Activated CD4-positive, alpha-beta T cell treated with anti-CD3 and anti-CD28 coated beads for 36 hours (primary cell): ENCODE results near the gene PIK3R6. TPM values are rescaled to one million over a fixed set of nuclear protein-coding genes. Genes with fewer than 3 reads are reported as not detected.

Experiments used
- ATAC-seq: fragments of 200-7000 bp; cut with Tn5 transposase; one replicate; pipeline ENCODE4 v1.10.0; 2021; ENCODE audit warnings: mild to moderate bottlenecking, moderate library complexity
- CTCF ChIA-PET: fragments of 350-600 bp; sonication (Branson Sonifier 250); formaldehyde crosslinking; loops from one replicate; lab custom pipeline; 2021; ENCODE audit warnings: antibody characterized with exemption; lab: Charles Lee
- POLR2A ChIA-PET: fragments of 350-600 bp; sonication (Branson Sonifier 250); formaldehyde crosslinking; loops from one replicate; lab custom pipeline; 2021; ENCODE audit warnings: antibody characterized with exemption, inconsistent platforms; lab: Charles Lee
- DNase-seq: peaks from one replicate; pipeline ENCODE4 v3.0.0-alpha.2; 2020
- H3K27ac Mint-ChIP-seq: one replicate; pipeline ENCODE4 v1.8.0; 2021; ENCODE audit warnings: mixed read lengths
- H3K27me3 Mint-ChIP-seq: one replicate; pipeline ENCODE4 v1.8.0; 2021; ENCODE audit warnings: mixed read lengths
- H3K36me3 Mint-ChIP-seq: one replicate; pipeline ENCODE4 v1.8.0; 2021; ENCODE audit warnings: low read depth, mixed read lengths
- H3K4me1 Mint-ChIP-seq: one replicate; pipeline ENCODE4 v1.8.0; 2021; ENCODE audit warnings: mixed read lengths
- H3K4me3 Mint-ChIP-seq: one replicate; pipeline ENCODE4 v1.8.0; 2021; ENCODE audit warnings: mild to moderate bottlenecking, moderate library complexity, mixed read lengths
- H3K9me3 Mint-ChIP-seq: one replicate; pipeline ENCODE4 v1.8.0; 2021; ENCODE audit warnings: low read depth, mixed read lengths
- intact Hi-C, 2 experiments: fragments of 100-400 bp; cut with DNase I in 1 of 2; cut with micrococcal nuclease in 1 of 2; formaldehyde crosslinking; loops; one replicate each; pipeline versions ENCODE4 v1.14.2 to v1.15.1; 2022 to 2024; cut with DNase I, micrococcal nuclease
- total RNA-seq, 2 experiments: library from RNA; stranded (reverse); gene quantifications; one replicate each; pipeline ENCODE4 v1.2.3, GENCODE V29; 2021

The PIK3R6 gene
- total RNA-seq, 2 experiments from 2014 or later: 0.96 to 1.8 TPM

DNA sequence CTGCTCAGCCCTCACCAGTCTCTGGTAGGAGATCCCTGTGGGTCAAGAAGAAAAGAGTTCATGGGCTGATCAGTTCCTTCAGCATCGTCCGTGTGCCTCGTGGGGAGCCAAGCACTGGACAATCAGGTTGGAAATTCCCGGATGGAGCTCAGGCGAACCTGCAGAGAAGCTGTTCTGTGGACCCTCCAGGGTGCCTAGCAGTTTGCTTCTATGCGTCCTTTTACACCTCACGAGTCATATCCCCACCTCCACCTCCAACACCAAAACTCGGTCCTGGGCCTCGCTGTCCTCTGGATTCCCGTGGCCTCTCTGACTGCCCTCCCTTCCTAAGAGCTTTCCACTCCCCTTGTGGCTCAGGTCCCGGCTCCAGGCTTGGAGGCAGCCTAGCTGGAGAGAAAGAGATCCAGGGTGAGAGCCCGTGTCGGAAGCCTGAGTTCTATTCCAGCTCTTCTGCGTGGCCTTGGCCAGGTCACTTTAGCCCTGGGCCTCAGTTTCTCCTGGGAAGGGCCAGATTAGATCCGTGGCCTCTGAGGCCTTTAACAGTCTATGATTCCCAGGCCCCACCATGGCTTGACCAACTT, 26.2 kb upstream of the PIK3R6 start:
- no peak for DNase-seq
- H3K4me3 Mint-ChIP-seq: no peak overlapping the region
- ChIA-PET POLR2A (no interaction called here), CTCF (interaction anchor here (0.7 to 2.6 kb wide), 8 partner anchors 28 to 123 kb away, joined by 3 to 13 read pairs (median 6); no protein-coding TSS in a partner anchor)
- intact Hi-C loops: loop anchor here in 1 of 2 experiments (2.0 kb wide), 1 partner anchor 139 kb away; no protein-coding TSS in a partner anchor
- H3K4me1 Mint-ChIP-seq: peaks cover 57% of the 10 kb centered on the region
- H3K27me3 Mint-ChIP-seq: no peaks in the 10 kb centered on the region
- H3K36me3 Mint-ChIP-seq: peaks cover 27% of the 10 kb centered on the region
- no peak overlapping the region for H3K27ac Mint-ChIP-seq
- H3K9me3 Mint-ChIP-seq: no peaks in the 10 kb centered on the region
- ATAC-seq: no peak

DNA sequence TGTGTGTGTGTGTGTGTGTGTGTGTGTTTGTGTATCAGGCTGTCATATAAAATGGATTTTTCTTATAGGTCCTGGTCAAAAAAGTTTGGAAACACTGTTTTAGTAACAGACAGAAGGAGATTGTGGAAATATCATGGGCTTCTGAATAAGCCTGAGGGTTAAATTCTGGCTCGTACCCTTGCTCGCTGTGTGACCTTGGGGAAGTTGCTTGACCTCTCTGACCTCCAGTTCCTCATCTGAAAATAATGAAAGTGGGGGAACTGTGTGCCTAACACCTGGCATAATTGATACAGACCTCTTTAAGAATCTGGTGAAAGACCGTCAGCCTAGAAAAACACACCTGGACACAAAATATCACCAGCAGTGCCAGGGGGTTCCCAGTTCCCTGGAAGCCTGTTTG, 25.6 kb upstream of the PIK3R6 start:
- H3K9me3 Mint-ChIP-seq: no peaks in the 10 kb centered on the region
- no peaks in the 10 kb centered on the region for H3K27me3 Mint-ChIP-seq
- ChIA-PET CTCF (interaction anchor here (2.2 kb wide), 1 partner anchor 105 kb away, joined by 7 read pairs; no protein-coding TSS in a partner anchor), POLR2A (no interaction called here)
- H3K4me3 Mint-ChIP-seq: no peak overlapping the region
- peaks cover 27% of the 10 kb centered on the region for H3K36me3 Mint-ChIP-seq
- DNase-seq: no peak
- intact Hi-C loops: no loop called here
- H3K4me1 Mint-ChIP-seq: peaks cover 50% of the 10 kb centered on the region
- H3K27ac Mint-ChIP-seq: peak overlapping the region; percentile 37
- no peak for ATAC-seq

DNA sequence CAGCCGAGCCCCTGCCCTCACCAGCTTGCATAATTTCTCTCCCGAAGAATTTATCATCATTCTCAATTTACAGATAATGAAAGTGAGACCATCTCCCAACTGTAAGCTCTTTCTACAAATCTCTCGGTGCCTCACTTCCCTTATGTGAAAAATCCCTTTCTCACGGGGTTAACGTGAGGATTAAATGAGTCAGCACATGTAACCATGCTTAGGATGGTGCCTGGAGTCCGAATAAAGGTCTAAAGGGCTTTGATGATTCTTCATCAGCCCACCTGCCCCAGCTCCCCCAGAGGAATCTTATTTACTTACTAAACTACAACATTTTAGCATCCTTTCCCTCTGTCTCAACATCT, 24.8 kb upstream of the PIK3R6 start:
- CTCF ChIA-PET: interaction anchor here (0.7 to 2.2 kb wide), 6 partner anchors 10 to 711 kb away, joined by 3 to 7 read pairs (median 4); no protein-coding TSS in a partner anchor
- ATAC-seq: peak; percentile 78
- POLR2A ChIA-PET: interaction anchor here (0.6 kb wide), 1 partner anchor 9 kb away, joined by 3 read pairs; no protein-coding TSS in a partner anchor

DNA sequence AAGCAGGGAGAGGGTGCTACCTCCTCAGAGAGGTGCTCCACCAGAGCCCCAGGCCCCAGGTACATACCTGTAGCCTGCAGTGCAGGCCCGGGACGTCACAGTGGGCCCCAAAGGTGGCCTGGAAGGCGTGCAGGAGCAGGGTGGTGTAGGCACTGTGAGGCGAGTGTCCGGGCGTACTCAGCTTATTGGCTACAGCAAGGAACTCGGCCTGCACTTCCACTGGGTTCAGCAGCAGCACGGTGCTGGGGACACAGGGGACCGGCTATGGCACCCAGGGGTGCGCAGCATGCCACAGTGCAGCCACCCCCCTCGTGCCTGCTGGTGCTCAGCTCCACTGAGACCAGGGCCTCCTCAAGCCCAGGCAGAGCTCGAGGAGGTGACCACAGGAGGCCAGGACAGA, 23.2 kb upstream of the PIK3R6 start:
- no peak for DNase-seq
- Mint-ChIP-seq H3K36me3 (peaks cover 30% of the 10 kb centered on the region), H3K27ac (no peak overlapping the region), H3K4me1 (peaks cover 26% of the 10 kb centered on the region), H3K27me3 (no peaks in the 10 kb centered on the region), H3K9me3 (no peaks in the 10 kb centered on the region), H3K4me3 (no peak overlapping the region)
- ChIA-PET POLR2A (no interaction called here), CTCF (interaction anchor here (0.6 to 1.9 kb wide), 3 partner anchors 10 to 523 kb away, joined by 3 to 8 read pairs (median 6); no protein-coding TSS in a partner anchor)
- intact Hi-C loops: no loop called here
- ATAC-seq: no peak

More for the DNA sequence above, 24.8 kb upstream of the PIK3R6 start:
- DNase-seq: no peak
- H3K9me3 Mint-ChIP-seq: no peaks in the 10 kb centered on the region
- peaks cover 25% of the 10 kb centered on the region for H3K36me3 Mint-ChIP-seq
- peak overlapping the region; percentile 37 for H3K27ac Mint-ChIP-seq
- H3K27me3 Mint-ChIP-seq: no peaks in the 10 kb centered on the region
- H3K4me1 Mint-ChIP-seq: peaks cover 43% of the 10 kb centered on the region
- no peak overlapping the region for H3K4me3 Mint-ChIP-seq
- intact Hi-C loops: no loop called here

DNA sequence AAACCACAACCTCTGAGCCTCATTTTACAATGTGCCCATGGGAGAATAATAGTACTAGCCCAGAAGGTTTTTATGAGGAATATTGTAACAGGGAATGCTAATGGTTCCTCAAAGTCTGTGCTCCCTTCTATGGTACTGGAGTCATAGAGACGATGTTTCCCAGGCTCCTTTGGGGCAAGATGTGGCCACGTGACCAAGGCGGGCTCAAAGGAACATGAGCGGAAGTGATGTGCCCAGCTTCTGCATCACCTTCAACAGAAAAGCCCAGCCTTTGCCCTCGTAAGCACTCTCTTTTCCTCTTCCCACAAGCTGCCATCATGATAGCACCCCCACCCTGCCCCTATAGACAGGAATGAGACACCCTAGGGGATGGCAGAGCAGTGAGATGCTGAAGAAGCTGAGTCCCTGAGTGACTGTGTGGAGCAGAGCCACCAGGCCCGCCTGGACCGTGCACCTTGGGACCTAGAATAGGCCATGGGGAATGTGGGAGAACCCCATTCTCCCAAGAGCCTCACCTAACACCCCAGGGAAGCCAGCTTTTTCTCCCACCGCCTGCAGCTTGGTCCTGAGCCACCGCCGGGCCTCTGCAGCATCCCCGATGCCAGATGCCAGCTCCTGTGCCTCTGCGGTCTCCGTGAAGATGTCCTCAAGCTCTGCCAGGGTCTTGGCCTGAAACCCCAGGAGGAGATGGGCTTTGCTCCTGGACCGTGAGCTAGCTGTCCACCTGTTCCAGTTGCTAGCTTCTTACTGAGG, 22.2 kb upstream of the PIK3R6 start:
- DNase-seq: no peak
- ATAC-seq: no peak
- Mint-ChIP-seq H3K4me3 (no peak overlapping the region), H3K27ac (no peak overlapping the region), H3K36me3 (peaks cover 24% of the 10 kb centered on the region), H3K27me3 (no peaks in the 10 kb centered on the region), H3K9me3 (no peaks in the 10 kb centered on the region), H3K4me1 (peaks cover 16% of the 10 kb centered on the region)
- POLR2A ChIA-PET: no interaction called here
- intact Hi-C loops: no loop called here
- CTCF ChIA-PET: interaction anchor here (0.7 to 1.9 kb wide), 3 partner anchors 11 to 109 kb away, joined by 3 to 8 read pairs (median 3); no protein-coding TSS in a partner anchor

DNA sequence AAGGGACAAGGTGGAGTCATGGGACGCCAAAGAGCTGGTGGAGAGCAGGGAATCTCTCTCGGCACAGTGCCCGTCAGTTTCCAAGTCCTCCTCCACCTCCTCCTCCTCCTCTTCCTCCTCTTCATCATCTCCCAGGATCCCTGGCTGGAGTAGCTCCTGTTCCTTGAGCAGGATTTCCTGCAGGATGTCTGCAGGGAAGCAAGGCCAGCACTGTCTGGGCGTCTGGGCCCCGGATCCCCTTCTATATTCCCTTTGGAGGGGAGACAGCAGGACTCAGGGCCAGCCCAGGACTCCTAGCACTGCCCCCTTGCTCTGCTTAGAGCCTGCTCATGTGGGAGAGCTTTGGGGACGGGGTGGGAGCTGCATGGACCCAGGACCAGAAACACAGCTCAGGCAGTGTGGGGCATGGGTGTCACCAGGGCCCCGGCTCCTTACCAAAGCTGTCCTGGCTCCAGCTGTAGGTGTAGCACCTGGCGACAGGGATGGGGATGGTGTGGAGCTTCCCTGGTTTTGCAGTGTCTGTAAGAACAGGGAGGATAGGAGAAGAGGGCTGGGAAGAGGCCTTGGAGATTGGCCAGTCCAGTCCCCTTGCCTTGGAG, 21.3 kb upstream of the PIK3R6 start:
- no peaks in the 10 kb centered on the region for H3K27me3 Mint-ChIP-seq
- H3K4me1 Mint-ChIP-seq: peaks cover 12% of the 10 kb centered on the region
- peaks cover 27% of the 10 kb centered on the region for H3K36me3 Mint-ChIP-seq
- DNase-seq (no peak), ATAC-seq (no peak)
- ChIA-PET POLR2A (no interaction called here), CTCF (interaction anchor here (0.6 to 1.6 kb wide), 2 partner anchors 110 to 234 kb away, joined by 3 to 4 read pairs; no protein-coding TSS in a partner anchor)
- intact Hi-C loops: no loop called here
- H3K9me3 Mint-ChIP-seq: no peaks in the 10 kb centered on the region
- no peak overlapping the region for H3K27ac Mint-ChIP-seq
- H3K4me3 Mint-ChIP-seq: no peak overlapping the region

DNA sequence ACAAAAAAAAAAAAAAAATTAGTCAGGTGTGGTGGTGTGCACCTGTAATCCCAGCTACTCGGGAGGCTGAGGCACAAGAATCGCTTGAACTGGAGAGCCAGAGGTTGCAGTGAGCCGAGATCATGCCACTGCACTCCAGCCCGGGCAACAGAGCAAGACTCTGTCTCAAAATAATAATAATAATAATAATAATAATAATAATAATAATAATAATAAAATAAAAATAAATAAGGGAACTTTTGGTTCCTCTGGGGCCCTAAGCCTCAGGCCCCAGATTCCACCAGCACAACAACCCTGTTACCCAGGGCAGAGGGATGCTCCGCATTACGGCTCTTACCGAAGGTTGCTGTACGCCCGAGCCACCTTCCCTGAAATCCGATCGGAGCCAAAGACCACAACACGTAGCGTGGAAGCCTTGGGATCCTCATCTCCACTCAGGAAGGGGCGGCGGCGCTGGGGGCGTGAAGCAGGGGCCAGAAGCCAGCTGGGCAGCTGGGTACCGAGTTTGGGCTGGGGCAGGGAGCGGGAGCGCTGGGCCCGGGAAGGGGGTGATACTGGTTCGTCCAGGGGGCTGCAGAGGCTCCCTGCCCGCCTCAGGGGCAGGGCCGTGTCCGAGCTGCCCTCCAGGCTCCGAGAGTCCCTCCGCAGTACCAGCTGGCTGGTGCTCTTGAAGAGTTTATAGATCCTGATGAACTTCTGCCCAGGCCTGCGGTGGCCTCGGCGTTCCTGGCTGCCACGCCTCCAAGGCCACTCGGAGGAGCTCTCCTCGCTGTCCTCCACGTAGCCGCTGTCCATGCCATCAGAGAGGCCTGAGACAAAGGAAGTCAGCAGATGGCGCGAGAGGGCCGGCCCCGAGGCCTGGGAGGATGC, 20.6 kb upstream of the PIK3R6 start:
- peaks cover 12% of the 10 kb centered on the region for H3K4me1 Mint-ChIP-seq
- H3K4me3 Mint-ChIP-seq: no peak overlapping the region
- DNase-seq: no peak
- H3K36me3 Mint-ChIP-seq: peaks cover 30% of the 10 kb centered on the region
- CTCF ChIA-PET: interaction anchor here (0.6 to 1.6 kb wide), 2 partner anchors 111 to 235 kb away, joined by 3 to 4 read pairs; no protein-coding TSS in a partner anchor
- no peaks in the 10 kb centered on the region for H3K27me3 Mint-ChIP-seq
- no peak overlapping the region for H3K27ac Mint-ChIP-seq
- intact Hi-C loops: no loop called here
- ATAC-seq: no peak
- H3K9me3 Mint-ChIP-seq: no peaks in the 10 kb centered on the region
- POLR2A ChIA-PET: interaction anchor here (0.6 kb wide), 1 partner anchor 1756 kb away, joined by 4 read pairs; no protein-coding TSS in a partner anchor

DNA sequence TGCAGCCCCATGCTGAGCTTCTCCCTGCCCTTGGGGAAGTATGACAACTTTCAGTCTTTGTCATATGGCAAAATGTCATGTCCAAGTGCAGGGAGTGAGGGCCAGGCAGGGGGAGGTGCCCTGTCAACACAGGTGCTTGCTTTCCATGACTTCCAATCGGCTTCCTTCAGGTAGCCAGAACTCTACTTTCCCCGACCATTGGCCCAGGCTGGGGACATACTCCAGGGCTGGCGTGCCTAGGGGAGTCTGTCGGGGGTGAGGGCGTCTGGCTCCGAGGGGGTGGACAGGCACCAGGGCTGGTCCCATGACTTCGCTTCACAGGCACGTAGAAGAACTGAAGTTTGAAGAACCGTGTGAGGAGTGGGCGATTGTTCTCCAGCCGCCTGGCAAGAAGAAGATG, 19.8 kb upstream of the PIK3R6 start:
- H3K27me3 Mint-ChIP-seq: no peaks in the 10 kb centered on the region
- intact Hi-C loops: no loop called here
- no peak overlapping the region for H3K4me3 Mint-ChIP-seq
- DNase-seq (no peak), ATAC-seq (no peak)
- CTCF ChIA-PET: interaction anchor here (0.8 kb wide), 1 partner anchor 11 kb away, joined by 3 read pairs; no protein-coding TSS in a partner anchor
- POLR2A ChIA-PET: no interaction called here
- H3K27ac Mint-ChIP-seq: no peak overlapping the region
- peaks cover 31% of the 10 kb centered on the region for H3K36me3 Mint-ChIP-seq
- peaks cover 5% of the 10 kb centered on the region for H3K4me1 Mint-ChIP-seq
- no peaks in the 10 kb centered on the region for H3K9me3 Mint-ChIP-seq

DNA sequence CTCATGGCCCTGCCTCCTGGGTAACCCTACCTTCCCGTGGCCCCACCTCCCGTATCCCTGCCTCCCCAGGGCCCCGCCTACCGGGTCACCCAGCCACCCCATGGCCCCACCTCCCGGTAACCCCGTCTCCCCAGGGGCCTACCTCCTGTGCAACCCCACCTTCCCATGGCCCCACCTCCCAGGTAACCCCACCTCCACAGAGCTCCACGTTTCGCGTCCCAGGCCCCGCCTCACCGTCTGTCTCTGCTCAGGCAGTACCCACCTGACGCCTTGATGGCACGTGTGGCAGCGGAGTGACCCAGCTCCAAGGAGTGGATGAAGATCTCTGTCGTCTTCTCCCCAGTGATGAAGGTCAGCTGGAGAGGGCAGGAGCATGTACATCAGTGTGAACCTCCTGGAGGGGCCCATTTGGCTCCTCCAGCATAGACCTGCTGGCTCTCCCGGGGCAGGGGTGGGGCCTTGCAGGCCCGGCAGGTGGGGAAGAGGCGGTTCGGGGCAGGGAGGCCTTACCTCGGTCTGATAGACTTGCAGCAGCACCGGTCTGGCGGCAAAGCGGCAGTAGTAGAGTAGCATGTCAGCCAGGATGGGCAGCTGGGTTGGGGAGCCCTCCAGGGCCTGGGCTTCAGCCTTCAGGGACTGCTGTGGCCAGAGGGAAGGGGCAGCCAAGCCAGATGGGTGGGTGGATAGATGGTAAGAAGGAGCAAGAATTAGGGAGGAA, 18.7 kb upstream of the PIK3R6 start:
- ChIA-PET POLR2A (interaction anchor here (0.6 kb wide), 1 partner anchor 56 kb away, joined by 3 read pairs; no protein-coding TSS in a partner anchor), CTCF (interaction anchor here (0.8 kb wide), 1 partner anchor 78 kb away, joined by 3 read pairs; no protein-coding TSS in a partner anchor)
- intact Hi-C loops: loop anchor here in 1 of 2 experiments (1.0 kb wide), 1 partner anchor 79 kb away; the partner anchor contains the start of gene PIK3R5
- Mint-ChIP-seq H3K27ac (peak overlapping the region; percentile 37), H3K4me3 (no peak overlapping the region), H3K4me1 (no peaks in the 10 kb centered on the region), H3K36me3 (peaks cover 30% of the 10 kb centered on the region), H3K9me3 (no peaks in the 10 kb centered on the region), H3K27me3 (no peaks in the 10 kb centered on the region)
- ATAC-seq (no peak), DNase-seq (peak; percentile 45)
